ENCODE results near the gene ACOXL.

The ACOXL gene

GRCh38 chr2:110946902-110947301 is 214.5 kb downstream of the ACOXL start:
- no peak for TF ChIP-seq CTCF (IDR thresholded peaks at IDR 0.05; ENCODE audit: insufficient read depth, low read length, poor library complexity, severe bottlenecking)
- no peak for TF ChIP-seq EZH2phosphoT487 (conservative IDR thresholded peaks at IDR 0.05; ENCODE audit: low read length)
- Histone ChIP-seq H3K27ac (ENCODE audit: low read depth, low read length) (no peak overlapping the region), H3K79me2 (ENCODE audit: insufficient read depth, low read length) (no peaks in the 10 kb centered on the region), H4K20me1 (ENCODE audit: low read depth, low read length) (no peaks in the 10 kb centered on the region), H3K27me3 (ENCODE audit: low read length) (no peaks in the 10 kb centered on the region), H3K4me3 (ENCODE audit: insufficient read depth, low read length, poor library complexity, severe bottlenecking) (no peak overlapping the region), H3F3A (ENCODE audit: insufficient read depth) (no peaks in the 10 kb centered on the region), H3K9me2 (replicated peaks; ENCODE audit: insufficient read depth, low read length) (no peaks in the 10 kb centered on the region), H3K9ac (ENCODE audit: low read length) (no peak overlapping the region), H2AFZ (ENCODE audit: low read depth, low read length, severe bottlenecking) (no peak overlapping the region), H3K9me3 (ENCODE audit: insufficient read depth, low read length) (no peaks in the 10 kb centered on the region), H3K4me2 (ENCODE audit: low read depth, low read length, poor library complexity, severe bottlenecking) (no peak overlapping the region), H3K36me3 (ENCODE audit: low read length) (no peaks in the 10 kb centered on the region)

GRCh38 chr2:110948027-110948674 is 215.8 kb downstream of the ACOXL start:
- Histone ChIP-seq H3F3A (ENCODE audit: insufficient read depth) (no peaks in the 10 kb centered on the region), H4K20me1 (ENCODE audit: low read depth, low read length) (no peaks in the 10 kb centered on the region), H3K9me3 (ENCODE audit: insufficient read depth, low read length) (no peaks in the 10 kb centered on the region), H3K4me3 (ENCODE audit: insufficient read depth, low read length, poor library complexity, severe bottlenecking) (no peak overlapping the region), H2AFZ (ENCODE audit: low read depth, low read length, severe bottlenecking) (no peak overlapping the region), H3K79me2 (ENCODE audit: insufficient read depth, low read length) (no peaks in the 10 kb centered on the region), H3K9me2 (replicated peaks; ENCODE audit: insufficient read depth, low read length) (no peaks in the 10 kb centered on the region), H3K27ac (ENCODE audit: low read depth, low read length) (no peak overlapping the region), H3K27me3 (ENCODE audit: low read length) (no peaks in the 10 kb centered on the region), H3K9ac (ENCODE audit: low read length) (no peak overlapping the region), H3K36me3 (ENCODE audit: low read length) (no peaks in the 10 kb centered on the region), H3K4me2 (ENCODE audit: low read depth, low read length, poor library complexity, severe bottlenecking) (no peak overlapping the region)
- no peak for TF ChIP-seq CTCF (IDR thresholded peaks at IDR 0.05; ENCODE audit: insufficient read depth, low read length, poor library complexity, severe bottlenecking)
- TF ChIP-seq EZH2phosphoT487 (conservative IDR thresholded peaks at IDR 0.05; ENCODE audit: low read length): no peak

- no peak overlapping the region for H2AFZ ChIP-seq (ENCODE audit: low read depth, low read length, severe bottlenecking)
- no peaks in the 10 kb centered on the region for H3F3A ChIP-seq (ENCODE audit: insufficient read depth)
- H3K4me3 ChIP-seq (ENCODE audit: insufficient read depth, low read length, poor library complexity, severe bottlenecking): no peak overlapping the region
- TF ChIP-seq EZH2phosphoT487 (conservative IDR thresholded peaks at IDR 0.05; ENCODE audit: low read length): no peak
- TF ChIP-seq CTCF (IDR thresholded peaks at IDR 0.05; ENCODE audit: insufficient read depth, low read length, poor library complexity, severe bottlenecking): no peak
- H3K9me3 ChIP-seq (ENCODE audit: insufficient read depth, low read length): no peaks in the 10 kb centered on the region
- H3K9me2 ChIP-seq (replicated peaks; ENCODE audit: insufficient read depth, low read length): no peaks in the 10 kb centered on the region
- no peaks in the 10 kb centered on the region for H4K20me1 ChIP-seq (ENCODE audit: low read depth, low read length)
- no peak overlapping the region for H3K4me2 ChIP-seq (ENCODE audit: low read depth, low read length, poor library complexity, severe bottlenecking)
- no peak overlapping the region for H3K27ac ChIP-seq (ENCODE audit: low read depth, low read length)
- no peaks in the 10 kb centered on the region for H3K36me3 ChIP-seq (ENCODE audit: low read length)
- H3K9ac ChIP-seq (ENCODE audit: low read length): no peak overlapping the region
- H3K79me2 ChIP-seq (ENCODE audit: insufficient read depth, low read length): no peaks in the 10 kb centered on the region
- H3K27me3 ChIP-seq (ENCODE audit: low read length): no peaks in the 10 kb centered on the region
Observed at GRCh38 chr2:110950281-110950680, 217.9 kb downstream of the ACOXL start.
